ENCODE measurements around the gene MED14. TPM values are rescaled to one million over a fixed set of nuclear protein-coding genes. Genes with fewer than 3 reads are reported as not detected.

The MED14 gene
- total RNA-seq, 1 experiment from 2014 or later: 54.4 TPM

DNA sequence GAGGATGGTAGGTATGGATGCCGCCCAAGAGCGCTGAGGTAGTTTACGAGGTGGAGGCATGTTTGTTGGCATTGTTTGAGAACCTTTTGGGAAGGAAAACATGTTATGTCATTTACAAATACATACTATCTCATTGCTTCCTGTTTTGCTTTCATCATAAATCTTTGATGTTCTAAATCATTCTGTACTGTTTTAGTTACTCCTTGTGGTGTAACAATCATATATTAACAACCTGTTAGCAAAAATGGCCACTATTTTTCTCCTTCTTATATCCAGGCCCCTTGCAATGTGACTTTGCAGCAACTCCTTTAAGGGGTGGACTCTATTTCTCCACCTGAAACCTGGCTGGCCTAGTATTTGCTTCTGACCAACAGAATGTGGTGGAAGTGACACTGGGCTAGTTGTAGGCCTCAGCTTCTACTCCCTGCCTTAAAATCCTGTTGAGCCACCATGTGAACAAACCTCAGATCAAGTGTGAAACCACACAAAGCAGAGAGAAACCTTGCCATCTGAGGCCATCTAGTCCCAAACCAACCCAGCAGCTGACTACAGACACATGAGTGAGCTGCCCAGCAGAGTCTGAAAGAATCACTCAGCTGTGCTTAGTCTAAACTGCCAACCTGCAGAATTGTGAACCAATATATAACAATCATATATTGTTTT, 72.1 kb downstream of the MED14 start:
- no peak for DNase-seq
- Histone ChIP-seq H3K27me3 (ENCODE audit: control insufficient read depth, insufficient read depth, low read length) (no peaks in the 10 kb centered on the region), H3K36me3 (replicated peaks; ENCODE audit: control insufficient read depth, insufficient read depth, low read length) (peaks cover 28% of the 10 kb centered on the region), H3K4me3 (ENCODE audit: insufficient read depth, low read depth, low read length) (no peak overlapping the region)

- no peak overlapping the region for H3K4me3 ChIP-seq (ENCODE audit: insufficient read depth, low read depth, low read length)
- H3K27me3 ChIP-seq (ENCODE audit: control insufficient read depth, insufficient read depth, low read length): no peaks in the 10 kb centered on the region
- peaks cover 23% of the 10 kb centered on the region for H3K36me3 ChIP-seq (replicated peaks; ENCODE audit: control insufficient read depth, insufficient read depth, low read length)
- DNase-seq: no peak
Measured at GRCh38 chrX:40661489-40661888, 73.9 kb downstream of the MED14 start.

GRCh38 chrX:40660381-40660780, 75.0 kb downstream of the MED14 start:
- Histone ChIP-seq H3K36me3 (replicated peaks; ENCODE audit: control insufficient read depth, insufficient read depth, low read length) (peaks cover 20% of the 10 kb centered on the region), H3K27me3 (ENCODE audit: control insufficient read depth, insufficient read depth, low read length) (no peaks in the 10 kb centered on the region), H3K4me3 (ENCODE audit: insufficient read depth, low read depth, low read length) (no peak overlapping the region)
- no peak for DNase-seq

- Histone ChIP-seq H3K4me3 (ENCODE audit: insufficient read depth, low read depth, low read length) (no peak overlapping the region), H3K36me3 (replicated peaks; ENCODE audit: control insufficient read depth, insufficient read depth, low read length) (peaks cover 7% of the 10 kb centered on the region), H3K27me3 (ENCODE audit: control insufficient read depth, insufficient read depth, low read length) (no peaks in the 10 kb centered on the region)
- no peak for DNase-seq
Measured at GRCh38 chrX:40653535-40653934, 81.8 kb downstream of the MED14 start.

- DNase-seq: no peak
- Histone ChIP-seq H3K27me3 (ENCODE audit: control insufficient read depth, insufficient read depth, low read length) (no peaks in the 10 kb centered on the region), H3K36me3 (replicated peaks; ENCODE audit: control insufficient read depth, insufficient read depth, low read length) (peaks cover 7% of the 10 kb centered on the region), H3K4me3 (ENCODE audit: insufficient read depth, low read depth, low read length) (no peak overlapping the region)
Measured at GRCh38 chrX:40652664-40653063, 82.7 kb downstream of the MED14 start.

- Histone ChIP-seq H3K27me3 (ENCODE audit: control insufficient read depth, insufficient read depth, low read length) (no peaks in the 10 kb centered on the region), H3K36me3 (replicated peaks; ENCODE audit: control insufficient read depth, insufficient read depth, low read length) (peaks cover 5% of the 10 kb centered on the region), H3K4me3 (ENCODE audit: insufficient read depth, low read depth, low read length) (no peak overlapping the region)
- peak; percentile 45 for DNase-seq
Measured at GRCh38 chrX:40651620-40652223, 83.6 kb downstream of the MED14 start.

DNA sequence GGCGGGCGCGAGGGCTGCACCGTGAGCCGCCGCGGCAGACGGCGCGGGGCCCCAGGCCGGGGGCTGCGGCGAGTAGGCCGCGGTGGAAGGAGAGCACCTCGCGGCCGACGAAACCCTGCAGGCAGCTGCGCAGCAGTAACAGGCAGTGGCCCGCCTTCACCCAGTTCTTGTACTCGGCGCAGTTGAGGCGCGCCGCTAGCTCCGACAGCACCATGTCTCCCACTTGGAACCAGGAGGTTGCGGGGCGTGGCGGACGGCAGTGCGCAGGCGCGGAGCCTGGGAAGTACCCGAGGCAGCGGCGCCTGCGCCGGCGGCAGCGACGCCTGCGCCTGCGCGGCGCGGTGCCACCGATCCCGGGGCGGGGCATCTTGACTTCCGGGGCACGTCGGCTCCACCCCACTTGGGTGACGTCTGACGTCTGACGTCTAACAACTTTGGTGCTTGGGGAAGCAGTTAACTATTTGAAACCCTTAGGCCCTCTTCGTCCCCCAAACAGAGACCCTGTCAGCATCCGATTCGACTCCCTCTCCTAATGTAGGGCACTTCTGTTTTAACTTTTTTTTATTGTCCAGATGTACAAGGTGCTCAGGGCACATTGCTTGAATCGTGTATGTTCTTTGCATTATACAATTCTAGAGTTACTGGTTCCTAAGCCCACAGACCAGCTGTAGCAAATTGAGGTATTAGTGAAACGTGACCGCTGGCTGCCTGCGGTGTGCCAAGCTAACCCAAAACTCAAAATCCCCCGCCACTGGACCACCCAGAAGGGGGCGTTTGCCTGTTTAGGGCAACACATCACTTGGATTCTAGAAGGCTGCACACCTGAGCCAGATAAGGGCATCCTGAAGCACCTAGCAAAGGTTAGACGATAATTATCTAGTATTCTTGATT, 87.8 kb downstream of the MED14 start, which contains the start of gene CXorf38:
Gene CXorf38 (minus strand): TSS at position 255 of the 891 bp plus-strand sequence. CDS start 41 bp downstream, at position 214.
- peak within 1 kb of the TSS; percentile 79 for H3K4me3 ChIP-seq (ENCODE audit: insufficient read depth, low read depth, low read length)
- no peaks in the 10 kb centered on the region for H3K27me3 ChIP-seq (ENCODE audit: control insufficient read depth, insufficient read depth, low read length)
- peaks cover 2% of the 10 kb centered on the region; the same call in 1 of the 2 replicates for H3K36me3 ChIP-seq (replicated peaks; ENCODE audit: control insufficient read depth, insufficient read depth, low read length)
- peak; percentile 95 for DNase-seq

- peak overlapping the region; percentile 79 for H3K4me3 ChIP-seq (ENCODE audit: insufficient read depth, low read depth, low read length)
- peak; percentile 76 for DNase-seq
- H3K36me3 ChIP-seq (replicated peaks; ENCODE audit: control insufficient read depth, insufficient read depth, low read length): peaks cover 2% of the 10 kb centered on the region; the same call in 1 of the 2 replicates
- no peaks in the 10 kb centered on the region for H3K27me3 ChIP-seq (ENCODE audit: control insufficient read depth, insufficient read depth, low read length)
Measured at GRCh38 chrX:40646489-40647306, 88.6 kb downstream of the MED14 start.

DNA sequence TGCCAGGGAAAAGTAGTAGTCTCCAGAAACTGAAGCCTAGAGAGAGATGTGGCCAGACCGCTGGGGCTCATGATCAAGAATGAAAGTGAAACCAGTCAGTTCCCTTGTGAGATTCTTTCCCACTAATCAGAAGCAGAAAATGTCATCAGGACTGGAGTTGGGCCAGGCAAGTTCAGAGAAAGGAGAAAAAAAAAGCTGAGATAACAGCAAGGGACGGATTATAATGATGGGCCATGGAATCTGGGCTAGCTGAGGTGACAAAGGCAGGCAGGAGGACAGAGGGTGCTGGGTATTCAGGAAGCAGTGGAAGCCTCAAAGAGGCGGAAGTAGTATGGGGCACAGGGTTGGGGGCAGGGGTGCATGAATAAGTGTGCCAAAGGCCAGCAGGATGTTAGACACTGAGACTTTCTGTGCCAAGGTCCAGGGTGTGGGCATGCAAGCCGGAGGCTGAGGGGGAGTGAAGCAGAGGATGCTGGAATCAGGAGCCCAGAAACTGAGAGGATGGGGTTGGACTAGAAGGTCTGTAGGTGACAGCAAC, 90.5 kb downstream of the MED14 start:
- no peaks in the 10 kb centered on the region for H3K27me3 ChIP-seq (ENCODE audit: control insufficient read depth, insufficient read depth, low read length)
- H3K4me3 ChIP-seq (ENCODE audit: insufficient read depth, low read depth, low read length): no peak overlapping the region
- peaks cover 2% of the 10 kb centered on the region; the same call in 1 of the 2 replicates for H3K36me3 ChIP-seq (replicated peaks; ENCODE audit: control insufficient read depth, insufficient read depth, low read length)
- DNase-seq: no peak

DNA sequence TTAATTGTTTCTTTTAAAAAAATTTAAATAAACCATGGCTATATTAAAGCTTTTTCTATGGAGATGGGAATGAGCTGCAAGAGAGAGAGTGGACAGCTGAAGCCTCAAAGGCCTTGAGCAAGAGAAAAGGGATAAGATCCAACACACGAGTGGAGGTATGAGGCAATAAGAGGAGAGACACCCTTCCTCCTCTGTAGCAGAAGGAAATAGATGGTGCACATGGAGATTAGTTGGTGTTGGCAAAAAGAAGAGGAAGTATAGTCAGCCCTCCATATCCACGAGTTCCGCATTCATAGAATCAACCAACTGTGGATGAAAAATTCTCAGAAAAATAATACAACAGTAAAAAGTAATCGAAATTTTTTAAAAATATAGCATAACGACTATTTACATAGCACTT, 91.2 kb downstream of the MED14 start:
- DNase-seq: no peak

GRCh38 chrX:40637687-40638086, 97.7 kb downstream of the MED14 start:
- DNase-seq: no peak
- no peaks in the 10 kb centered on the region for H3K27me3 ChIP-seq (ENCODE audit: control insufficient read depth, insufficient read depth, low read length)
- peaks cover 19% of the 10 kb centered on the region for H3K36me3 ChIP-seq (replicated peaks; ENCODE audit: control insufficient read depth, insufficient read depth, low read length)
- no peak overlapping the region for H3K4me3 ChIP-seq (ENCODE audit: insufficient read depth, low read depth, low read length)

More for the DNA sequence above, 91.2 kb downstream of the MED14 start:
- no peak overlapping the region for H3K4me3 ChIP-seq (ENCODE audit: insufficient read depth, low read depth, low read length)
- H3K27me3 ChIP-seq (ENCODE audit: control insufficient read depth, insufficient read depth, low read length): no peaks in the 10 kb centered on the region
- peaks cover 4% of the 10 kb centered on the region; the same call in 1 of the 2 replicates for H3K36me3 ChIP-seq (replicated peaks; ENCODE audit: control insufficient read depth, insufficient read depth, low read length)

GRCh38 chrX:40632199-40632598, 103.1 kb downstream of the MED14 start:
- no peak for DNase-seq
- no peak overlapping the region for H3K4me3 ChIP-seq (ENCODE audit: insufficient read depth, low read depth, low read length)
- H3K27me3 ChIP-seq (ENCODE audit: control insufficient read depth, insufficient read depth, low read length): no peaks in the 10 kb centered on the region
- H3K36me3 ChIP-seq (replicated peaks; ENCODE audit: control insufficient read depth, insufficient read depth, low read length): peaks cover 21% of the 10 kb centered on the region

- peaks cover 14% of the 10 kb centered on the region for H3K36me3 ChIP-seq (replicated peaks; ENCODE audit: control insufficient read depth, insufficient read depth, low read length)
- H3K27me3 ChIP-seq (ENCODE audit: control insufficient read depth, insufficient read depth, low read length): no peaks in the 10 kb centered on the region
- no peak overlapping the region for H3K4me3 ChIP-seq (ENCODE audit: insufficient read depth, low read depth, low read length)
- no peak for DNase-seq
Measured at GRCh38 chrX:40628506-40628905, 106.8 kb downstream of the MED14 start.

DNA sequence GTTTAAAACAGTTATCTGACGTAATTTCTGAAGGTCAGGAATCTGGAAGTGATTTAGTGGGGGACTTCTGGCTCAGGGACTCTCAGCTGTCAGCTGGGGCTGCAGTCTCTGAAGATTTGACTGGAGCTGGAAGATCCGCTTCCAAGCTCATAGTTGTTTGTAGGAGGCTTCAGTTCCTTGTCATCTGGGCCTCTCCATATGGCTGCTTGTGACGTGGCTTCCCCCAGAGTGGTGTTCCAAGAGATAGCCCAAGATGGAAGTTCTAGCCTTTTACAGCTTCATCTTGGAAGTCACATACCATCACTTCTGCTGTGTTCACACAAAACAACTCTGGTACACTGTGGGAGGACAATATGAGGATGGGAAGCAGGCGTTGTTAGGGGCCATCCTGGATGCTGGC, 110.0 kb downstream of the MED14 start:
- Histone ChIP-seq H3K4me3 (ENCODE audit: insufficient read depth, low read depth, low read length) (no peak overlapping the region), H3K27me3 (ENCODE audit: control insufficient read depth, insufficient read depth, low read length) (no peaks in the 10 kb centered on the region), H3K36me3 (replicated peaks; ENCODE audit: control insufficient read depth, insufficient read depth, low read length) (peaks cover 3% of the 10 kb centered on the region)
- no peak for DNase-seq
